Ishikawa (cell line): ENCODE results near the gene MYO15A.

Source experiments
- CEBPB ChIP-seq: IDR thresholded peaks from 2 replicates; pipeline ENCODE4 v1.6.1; 2012
- CREB1 ChIP-seq: IDR thresholded peaks from 2 replicates; pipeline ENCODE4 v1.6.1; 2012; ENCODE audit warnings: low read depth
- EGR1 ChIP-seq: IDR thresholded peaks from 2 replicates; pipeline ENCODE4 v1.6.1; 2012
- EP300 ChIP-seq: IDR thresholded peaks from 2 replicates; pipeline ENCODE4 v1.6.1; 2012; ENCODE audit warnings: borderline replicate concordance
- FOXM1 ChIP-seq: IDR thresholded peaks from 2 replicates; pipeline ENCODE4 v1.6.1; 2012; ENCODE audit warnings: low read depth, borderline replicate concordance
- MAX ChIP-seq: IDR thresholded peaks from 2 replicates; pipeline ENCODE4 v1.6.1; 2012
- NFIC ChIP-seq: IDR thresholded peaks from 2 replicates; pipeline ENCODE4 v1.6.1; 2012
- RAD21 ChIP-seq: IDR thresholded peaks from 2 replicates; pipeline ENCODE4 v1.6.1; 2012; ENCODE audit warnings: low read depth
- REST ChIP-seq: IDR thresholded peaks from 2 replicates; pipeline ENCODE4 v1.6.1; 2012; ENCODE audit warnings: low read depth, mild to moderate bottlenecking
- TAF1 ChIP-seq: IDR thresholded peaks from 2 replicates; pipeline ENCODE4 v1.6.1; 2012; ENCODE audit warnings: low read depth, mild to moderate bottlenecking
- TCF12 ChIP-seq: IDR thresholded peaks from 2 replicates; pipeline ENCODE4 v1.6.1; 2012; ENCODE audit warnings: low read depth
- TEAD4 ChIP-seq: IDR thresholded peaks from 2 replicates; pipeline ENCODE4 v1.6.1; 2012
- USF1 ChIP-seq: IDR thresholded peaks from 2 replicates; pipeline ENCODE4 v1.6.1; 2012
- YY1 ChIP-seq: IDR thresholded peaks from 2 replicates; pipeline ENCODE4 v1.6.1; 2012; ENCODE audit warnings: low read depth
- ZBTB7A ChIP-seq: IDR thresholded peaks from 2 replicates; pipeline ENCODE4 v1.6.1; 2012; ENCODE audit warnings: low read depth

The MYO15A gene

GRCh38 chr17:18224387-18225120, 116.0 kb downstream of the MYO15A start:
- no peak for TF ChIP-seq YY1
- TF ChIP-seq REST, result no peak
- no peak for TF ChIP-seq EGR1
- TF ChIP-seq NFIC, result no peak
- TF ChIP-seq CEBPB, result no peak
- TF ChIP-seq RAD21, result no peak
- TF ChIP-seq TCF12, result no peak
- no peak for TF ChIP-seq ZBTB7A
- no peak for TF ChIP-seq CREB1
- no peak for TF ChIP-seq MAX
- TF ChIP-seq EP300, result no peak
- TF ChIP-seq TAF1, result no peak
- TF ChIP-seq FOXM1, result no peak
- TF ChIP-seq TEAD4, result no peak
- TF ChIP-seq USF1, result no peak

GRCh38 chr17:18225121-18225641, 116.6 kb downstream of the MYO15A start, which contains the start of gene LLGL1:
Gene LLGL1, plus strand, starts transcription at chr17:18225635. Its CDS starts 48 bp downstream, at chr17:18225683.
- no peak for TF ChIP-seq EGR1
- TF ChIP-seq TCF12, result 0 out of 2 replicates have a peak, but pooled peaks have one; percentile 21
- TF ChIP-seq NFIC, result peak; percentile 22; the same call in 1 of the 2 replicates
- TF ChIP-seq TAF1, result peak; percentile 25; the same call in 1 of the 2 replicates
- TF ChIP-seq CREB1, result peak; percentile 32; the same call in 1 of the 2 replicates
- 0 out of 2 replicates have a peak, but pooled peaks have one; percentile 17 for TF ChIP-seq YY1
- TF ChIP-seq REST, result no peak
- TF ChIP-seq CEBPB, result no peak

- no peak for TF ChIP-seq EGR1
- TF ChIP-seq TAF1, result peak; percentile 35; the same call in 1 of the 2 replicates
Measured at GRCh38 chr17:18225642-18226283, 117.2 kb downstream of the MYO15A start.

- no peak for TF ChIP-seq TAF1
- TF ChIP-seq TEAD4, result no peak
- no peak for TF ChIP-seq YY1
- TF ChIP-seq ZBTB7A, result no peak
- no peak for TF ChIP-seq CREB1
- TF ChIP-seq CEBPB, result no peak
- TF ChIP-seq USF1, result no peak
- TF ChIP-seq EP300, result no peak
- no peak for TF ChIP-seq RAD21
- no peak for TF ChIP-seq FOXM1
- no peak for TF ChIP-seq MAX
- no peak for TF ChIP-seq TCF12
- TF ChIP-seq NFIC, result no peak
- no peak for TF ChIP-seq EGR1
- no peak for TF ChIP-seq REST
Measured at GRCh38 chr17:18226284-18226945, 117.9 kb downstream of the MYO15A start.
